IPS DF 4.7 (cell line): ENCODE data around the gene THOP1.

Experiments
- DNase-seq: peaks from one replicate; pipeline ENCODE4 v3.0.0-alpha.2; 2013; ENCODE audit warnings: low spot score; ENCODE audit errors: extremely low read depth

Gene THOP1

DNA sequence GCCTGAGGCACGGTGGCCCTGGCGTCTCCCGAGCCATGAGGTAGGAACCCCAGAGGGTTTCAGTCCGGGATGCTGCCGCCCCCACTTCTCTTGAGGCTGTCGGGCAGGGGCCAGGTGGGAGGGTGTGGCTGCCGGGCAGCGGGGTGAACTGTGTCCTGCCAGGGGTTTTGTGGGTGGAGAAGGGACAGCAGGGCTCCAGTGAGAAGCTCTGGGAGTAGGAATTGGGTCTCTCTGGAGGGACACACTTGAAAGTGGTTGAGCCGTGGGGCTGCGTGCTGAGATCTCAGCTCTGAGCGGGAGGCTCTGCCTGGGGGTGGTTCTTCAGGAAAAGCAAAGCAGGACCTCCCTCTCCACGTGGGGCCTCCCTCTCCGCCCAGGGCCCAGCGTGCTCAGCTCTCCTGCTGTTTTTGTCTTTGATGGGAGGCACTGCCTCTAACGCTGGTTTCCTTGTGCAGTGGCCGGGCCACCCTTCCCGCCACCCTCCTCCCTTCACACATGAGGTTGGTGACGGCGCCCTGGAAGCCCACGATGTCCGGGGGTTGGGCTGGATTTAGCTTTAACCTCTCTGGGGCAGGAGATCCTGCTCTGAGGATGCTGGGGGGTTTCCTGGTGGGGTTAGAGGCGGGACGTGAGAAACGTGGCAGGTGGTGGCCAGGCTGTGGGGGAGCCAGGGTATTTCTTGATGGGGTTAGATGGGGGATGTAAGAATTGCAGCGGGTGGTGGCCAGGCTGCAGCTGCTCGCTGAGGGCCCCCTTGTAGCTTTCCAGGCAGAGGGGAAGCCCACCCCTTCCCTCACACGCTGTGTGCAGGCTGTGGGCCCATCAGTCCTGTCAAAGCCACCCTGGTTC is 19.1 kb downstream of the THOP1 start:
- DNase-seq: no peak

DNA sequence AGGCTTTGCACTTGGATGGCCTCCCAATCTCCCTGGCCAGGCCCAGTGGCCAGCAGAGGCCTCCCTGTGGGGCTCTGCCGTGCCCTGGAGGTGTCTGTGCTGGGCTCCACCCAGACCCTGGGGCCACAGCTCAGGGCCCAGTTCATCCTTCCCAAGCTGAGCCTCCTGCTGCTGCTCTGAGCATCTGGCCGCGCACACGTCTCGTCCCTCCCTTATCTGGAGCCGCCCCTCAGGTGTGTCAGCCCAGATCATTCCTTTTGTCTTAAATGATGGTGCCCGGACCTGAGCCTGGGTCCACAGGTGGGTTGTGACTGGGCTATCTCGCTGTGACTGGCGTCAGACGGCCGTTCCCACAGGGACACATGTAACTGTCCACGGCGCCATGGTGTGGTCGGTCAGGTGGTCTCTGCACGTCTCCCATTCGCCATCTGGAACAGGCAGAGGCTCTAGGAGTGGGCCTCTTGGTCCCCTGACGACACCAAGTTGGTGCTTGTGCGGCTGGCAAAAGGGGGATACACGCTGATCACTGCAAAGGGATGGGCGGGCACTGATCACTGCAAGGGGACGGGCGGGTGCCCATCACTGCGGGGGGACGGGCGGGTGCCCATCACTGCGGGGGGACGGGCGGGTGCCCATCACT is 20.1 kb downstream of the THOP1 start:
- no peak for DNase-seq

DNA sequence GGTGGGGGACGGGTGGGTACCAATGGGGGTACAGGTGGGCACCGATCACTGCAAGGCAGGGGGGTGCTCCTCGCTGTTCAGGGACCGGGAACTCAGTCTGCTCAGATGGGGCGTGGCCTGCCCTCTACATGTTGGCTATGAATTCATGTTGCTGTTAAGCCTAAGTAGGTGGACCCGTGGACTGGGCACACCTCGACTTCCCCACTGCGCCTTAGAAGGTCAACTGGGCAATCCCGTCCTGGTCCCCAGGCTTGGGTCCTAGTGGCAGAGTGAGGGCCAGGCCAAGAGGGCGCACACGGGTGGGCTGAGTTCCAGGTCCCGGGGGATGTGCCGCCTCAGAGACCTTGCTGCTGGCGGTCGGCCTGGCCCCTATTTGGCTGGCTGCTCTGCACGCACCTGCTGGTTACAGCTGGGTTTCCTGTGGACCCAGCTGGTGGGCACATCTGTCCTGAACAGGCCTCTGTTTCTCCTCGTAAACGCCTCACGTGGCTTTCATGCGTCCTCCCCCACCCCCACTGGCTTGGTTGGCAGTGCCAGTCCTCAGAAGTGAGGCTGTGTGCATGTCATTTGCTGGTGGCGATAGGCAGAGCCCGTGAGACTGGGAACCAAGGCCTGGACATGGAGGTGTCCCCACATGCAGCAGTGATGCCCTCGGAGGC is 20.8 kb downstream of the THOP1 start:
- DNase-seq: no peak

DNA sequence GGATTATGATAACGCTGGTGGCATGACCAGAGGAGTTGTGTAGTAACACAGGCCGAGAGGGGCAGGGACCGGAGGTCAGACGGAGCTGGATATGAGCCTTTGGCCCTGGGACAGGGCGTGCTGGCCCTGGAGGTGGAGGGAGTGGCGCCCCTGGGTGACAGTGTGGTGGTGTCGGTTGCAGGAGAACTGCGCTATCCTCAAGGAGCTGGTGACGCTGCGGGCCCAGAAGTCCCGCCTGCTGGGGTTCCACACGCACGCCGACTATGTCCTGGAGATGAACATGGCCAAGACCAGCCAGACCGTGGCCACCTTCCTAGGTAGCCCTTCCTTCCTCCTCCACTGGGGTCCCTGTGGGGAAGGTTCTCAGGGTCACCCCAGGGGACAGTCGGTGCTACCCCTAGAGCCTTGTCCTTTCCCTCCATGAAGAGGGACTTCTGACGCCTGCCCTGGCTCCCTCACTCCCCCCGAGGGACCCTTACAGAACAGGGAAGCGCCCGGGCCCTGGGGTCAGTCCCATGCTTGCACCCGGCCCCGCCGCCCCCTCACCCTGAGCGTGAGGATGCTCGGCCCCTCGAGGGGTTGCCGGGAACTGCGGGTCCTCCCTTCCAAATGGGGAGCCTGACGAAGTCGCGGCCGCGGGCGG is 21.6 kb downstream of the THOP1 start:
- DNase-seq: no peak

DNA sequence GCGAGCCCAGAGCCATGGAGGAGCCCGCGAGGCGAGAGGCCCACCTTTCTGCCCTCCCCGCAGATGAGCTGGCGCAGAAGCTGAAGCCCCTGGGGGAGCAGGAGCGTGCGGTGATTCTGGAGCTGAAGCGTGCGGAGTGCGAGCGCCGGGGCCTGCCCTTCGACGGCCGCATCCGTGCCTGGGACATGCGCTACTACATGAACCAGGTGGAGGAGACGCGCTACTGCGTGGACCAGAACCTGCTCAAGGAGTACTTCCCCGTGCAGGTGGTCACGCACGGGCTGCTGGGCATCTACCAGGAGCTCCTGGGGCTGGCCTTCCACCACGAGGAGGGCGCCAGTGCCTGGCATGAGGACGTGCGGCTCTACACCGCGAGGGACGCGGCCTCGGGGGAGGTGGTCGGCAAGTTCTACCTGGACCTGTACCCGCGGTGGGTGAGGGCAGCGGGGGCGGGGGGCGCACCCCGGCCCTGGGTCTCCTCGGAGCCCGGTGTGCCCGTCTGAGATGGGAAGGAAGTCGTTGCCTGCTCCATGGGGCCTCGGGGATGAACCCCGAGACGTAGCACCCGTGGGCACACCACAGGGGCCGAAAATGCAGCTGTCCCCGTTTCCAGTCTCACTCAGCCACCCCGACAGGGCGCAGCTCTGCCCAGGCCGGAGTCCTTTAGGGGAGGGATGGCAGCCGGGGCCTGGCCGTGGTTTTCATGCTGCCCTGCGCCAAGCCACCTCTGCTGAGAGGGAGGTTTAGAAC is 22.3 kb downstream of the THOP1 start:
- DNase-seq: no peak

DNA sequence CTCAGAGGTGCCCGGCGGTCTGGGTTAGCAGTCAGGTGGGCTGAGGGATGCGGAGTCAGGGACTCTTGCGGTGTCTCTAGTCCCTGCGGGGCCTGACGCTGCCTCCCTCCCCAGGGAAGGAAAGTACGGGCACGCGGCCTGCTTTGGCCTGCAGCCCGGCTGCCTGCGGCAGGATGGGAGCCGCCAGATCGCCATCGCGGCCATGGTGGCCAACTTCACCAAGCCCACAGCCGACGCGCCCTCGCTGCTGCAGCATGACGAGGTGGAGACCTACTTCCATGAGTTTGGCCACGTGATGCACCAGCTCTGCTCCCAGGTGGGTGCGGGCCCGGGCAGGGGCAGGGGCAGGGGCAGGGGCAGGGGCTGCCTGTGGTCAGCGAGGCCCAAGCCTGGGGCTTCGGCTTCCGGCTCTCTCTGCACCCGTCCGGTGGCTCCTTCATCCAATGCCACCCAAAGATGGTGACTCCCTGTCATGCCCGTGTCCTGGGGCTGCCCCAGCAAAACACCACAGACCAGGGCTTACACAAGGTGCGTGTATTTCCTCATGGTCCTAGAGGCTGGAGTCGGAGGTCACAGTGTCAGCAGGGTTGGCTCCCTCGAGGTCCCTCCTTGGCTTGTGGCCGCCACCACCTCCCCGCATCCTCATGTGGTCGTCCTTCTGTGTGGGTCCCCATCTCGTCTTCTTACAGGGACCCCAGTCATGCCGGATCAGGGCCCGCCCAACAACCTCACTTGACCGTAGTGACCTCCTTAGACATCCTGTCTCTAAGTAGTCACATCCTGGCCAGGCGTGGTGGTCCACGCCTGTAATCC is 23.0 kb downstream of the THOP1 start:
- DNase-seq: no peak

DNA sequence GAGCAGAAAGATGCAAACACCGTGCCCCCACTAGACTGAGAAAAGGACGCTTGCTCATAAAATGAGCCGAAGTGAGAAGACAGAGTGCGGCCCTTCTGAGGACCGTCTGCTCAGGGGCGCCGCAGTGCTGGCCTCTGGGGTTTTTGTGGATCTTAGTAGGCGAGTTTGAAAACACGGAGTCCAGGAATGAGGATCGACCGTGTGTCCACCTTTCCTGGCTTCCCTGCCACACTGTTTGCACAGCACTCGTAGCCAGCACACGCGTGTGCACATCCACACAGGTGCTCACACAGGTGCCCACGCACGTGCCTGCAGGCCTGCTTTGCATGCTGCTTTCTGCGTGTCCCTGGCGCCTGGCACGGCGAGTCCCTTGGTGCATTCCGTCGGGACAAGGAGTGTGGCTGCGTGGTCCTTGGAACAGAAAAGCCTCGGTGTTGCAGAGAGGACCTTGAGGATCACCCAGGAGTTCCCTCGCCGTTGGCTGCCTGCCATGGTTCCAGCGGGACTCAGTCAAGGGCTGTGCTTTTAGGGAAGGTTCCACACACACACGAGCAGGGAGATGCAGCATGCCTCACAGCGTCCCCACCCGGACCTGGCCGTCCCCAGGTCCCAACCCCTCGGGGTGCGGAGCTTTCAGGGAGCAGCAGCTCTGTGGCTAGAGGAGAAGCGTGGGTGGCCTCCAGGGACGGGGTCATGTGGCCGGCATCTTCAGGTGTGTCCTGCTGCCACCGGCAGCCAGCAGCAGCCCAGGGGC is 24.3 kb downstream of the THOP1 start:
- DNase-seq: no peak

DNA sequence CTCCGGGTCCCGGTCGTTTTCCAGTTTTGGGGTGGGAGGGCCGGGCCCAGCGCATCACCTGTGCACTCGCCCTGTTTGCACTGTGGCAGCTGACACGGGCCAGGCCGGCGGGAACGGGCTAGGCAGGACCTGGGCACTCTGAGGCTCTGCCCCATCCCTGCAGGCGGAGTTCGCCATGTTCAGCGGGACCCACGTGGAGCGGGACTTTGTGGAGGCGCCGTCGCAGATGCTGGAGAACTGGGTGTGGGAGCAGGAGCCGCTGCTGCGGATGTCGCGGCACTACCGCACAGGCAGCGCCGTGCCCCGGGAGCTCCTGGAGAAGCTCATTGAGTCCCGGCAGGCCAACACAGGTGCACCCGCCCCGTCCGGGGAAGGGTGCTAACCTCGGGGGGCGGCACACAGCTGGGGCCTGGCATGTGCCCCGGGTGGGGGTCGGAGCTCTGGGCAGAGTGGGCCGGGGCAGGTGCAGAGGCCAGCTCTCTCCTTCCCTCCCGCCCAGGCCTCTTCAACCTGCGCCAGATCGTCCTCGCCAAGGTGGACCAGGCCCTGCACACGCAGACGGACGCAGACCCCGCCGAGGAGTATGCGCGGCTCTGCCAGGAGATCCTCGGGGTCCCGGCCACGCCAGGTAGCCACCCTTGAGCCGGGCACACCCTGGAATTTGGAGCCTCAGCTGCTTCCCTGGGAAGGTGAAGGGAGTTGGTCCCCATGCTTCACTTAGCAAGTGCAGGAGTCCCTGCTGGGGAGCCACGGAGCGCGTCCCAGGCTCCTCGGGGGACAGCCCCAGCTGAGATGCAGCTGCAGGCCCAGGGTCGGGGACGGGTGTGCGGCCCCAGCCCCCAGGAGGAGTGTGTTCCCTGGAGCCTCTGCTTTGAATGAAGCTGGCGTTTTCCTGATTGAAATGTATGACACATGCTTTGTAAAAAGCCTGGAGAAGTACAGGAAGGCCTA is 25.1 kb downstream of the THOP1 start:
- DNase-seq: no peak

DNA sequence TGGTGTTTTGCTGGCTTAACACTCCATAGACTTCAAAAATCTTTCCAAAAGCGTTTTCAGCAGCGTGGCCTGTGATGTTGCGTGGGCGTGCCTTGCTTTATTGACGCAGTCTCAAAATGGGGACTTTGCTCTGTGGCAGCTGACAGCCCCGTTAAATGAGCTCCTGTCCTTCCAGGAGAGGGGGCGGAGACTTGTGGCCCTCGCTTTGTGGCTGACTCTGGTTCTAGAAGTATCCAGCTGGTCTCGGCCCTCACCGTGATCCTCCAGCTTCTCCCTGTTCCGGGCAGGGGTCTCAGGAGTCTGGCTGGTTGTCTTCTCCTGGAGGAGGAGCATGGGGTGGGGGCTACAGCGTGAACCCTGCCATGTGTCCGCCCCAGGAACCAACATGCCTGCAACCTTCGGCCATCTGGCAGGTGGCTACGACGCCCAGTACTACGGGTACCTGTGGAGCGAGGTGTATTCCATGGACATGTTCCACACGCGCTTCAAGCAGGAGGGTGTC is 26.0 kb downstream of the THOP1 start:
- no peak for DNase-seq

DNA sequence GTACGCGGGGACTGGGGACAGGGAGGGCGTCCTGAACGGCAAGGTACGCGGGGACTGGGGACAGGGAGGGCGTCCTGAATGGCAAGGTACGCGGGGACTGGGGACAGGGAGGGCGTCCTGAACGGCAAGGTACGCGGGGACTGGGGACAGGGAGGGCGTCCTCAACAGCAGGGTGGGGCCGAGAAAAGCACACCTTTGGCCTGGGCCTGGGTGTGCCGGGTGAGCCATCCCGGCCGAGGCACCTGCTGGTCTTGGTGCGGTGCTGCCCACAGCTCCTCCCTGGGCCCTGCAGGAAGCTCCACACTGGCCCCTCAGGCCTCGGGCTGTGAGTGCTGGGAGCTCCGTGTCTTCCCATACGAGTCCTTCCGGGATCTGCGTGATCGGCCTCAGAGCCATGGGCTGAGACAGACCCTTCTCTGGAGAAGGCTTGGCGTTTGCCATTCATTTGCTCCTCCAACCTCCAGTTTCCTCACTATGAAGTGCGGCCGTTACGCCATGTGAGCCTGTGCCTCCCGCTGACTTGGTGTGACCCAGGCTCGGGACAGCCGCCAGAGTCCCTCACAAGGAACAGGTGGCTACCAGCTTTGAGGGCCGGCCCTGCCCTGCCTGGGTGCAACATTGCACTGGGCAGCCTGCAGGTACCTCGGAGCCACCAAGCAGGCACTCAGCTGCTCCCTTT is 26.6 kb downstream of the THOP1 start:
- DNase-seq: no peak

DNA sequence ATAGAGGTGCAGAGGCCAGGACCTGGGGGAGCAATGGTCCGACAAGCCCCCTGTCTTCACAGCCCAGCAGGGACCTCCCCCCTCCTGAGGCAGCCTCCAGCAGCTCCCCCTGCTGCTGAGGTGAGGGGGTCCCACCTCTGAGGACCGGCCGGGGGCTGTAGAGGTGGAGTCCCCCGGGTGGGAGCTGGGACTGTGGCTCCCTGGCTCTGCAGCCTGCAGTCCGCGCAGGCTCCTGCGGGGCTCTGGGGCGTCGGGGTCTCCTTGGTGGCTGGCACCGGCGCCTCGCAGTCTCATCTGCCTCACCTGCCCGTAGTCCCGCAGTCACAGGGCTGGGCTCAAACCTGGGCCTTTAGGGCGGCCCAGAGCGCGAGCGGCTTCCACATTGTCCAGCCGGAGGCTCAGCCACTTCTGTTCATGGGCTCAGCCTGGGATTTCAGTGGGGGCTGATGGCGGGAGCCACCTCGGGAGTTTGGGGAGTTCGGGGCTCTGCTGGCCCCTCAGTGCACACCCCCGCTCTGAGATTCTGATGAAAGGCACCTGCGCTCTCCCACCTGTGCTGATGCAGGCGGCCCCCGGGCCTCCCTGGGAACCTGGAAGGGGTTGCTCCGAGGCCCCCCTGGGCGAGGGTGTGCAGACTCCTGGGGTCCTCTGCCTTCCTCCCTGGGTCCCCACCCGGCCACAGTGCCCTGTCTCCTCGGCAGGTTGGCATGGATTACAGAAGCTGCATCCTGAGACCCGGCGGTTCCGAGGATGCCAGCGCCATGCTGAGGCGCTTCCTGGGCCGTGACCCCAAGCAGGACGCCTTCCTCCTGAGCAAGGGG is 27.3 kb downstream of the THOP1 start:
- no peak for DNase-seq

DNA sequence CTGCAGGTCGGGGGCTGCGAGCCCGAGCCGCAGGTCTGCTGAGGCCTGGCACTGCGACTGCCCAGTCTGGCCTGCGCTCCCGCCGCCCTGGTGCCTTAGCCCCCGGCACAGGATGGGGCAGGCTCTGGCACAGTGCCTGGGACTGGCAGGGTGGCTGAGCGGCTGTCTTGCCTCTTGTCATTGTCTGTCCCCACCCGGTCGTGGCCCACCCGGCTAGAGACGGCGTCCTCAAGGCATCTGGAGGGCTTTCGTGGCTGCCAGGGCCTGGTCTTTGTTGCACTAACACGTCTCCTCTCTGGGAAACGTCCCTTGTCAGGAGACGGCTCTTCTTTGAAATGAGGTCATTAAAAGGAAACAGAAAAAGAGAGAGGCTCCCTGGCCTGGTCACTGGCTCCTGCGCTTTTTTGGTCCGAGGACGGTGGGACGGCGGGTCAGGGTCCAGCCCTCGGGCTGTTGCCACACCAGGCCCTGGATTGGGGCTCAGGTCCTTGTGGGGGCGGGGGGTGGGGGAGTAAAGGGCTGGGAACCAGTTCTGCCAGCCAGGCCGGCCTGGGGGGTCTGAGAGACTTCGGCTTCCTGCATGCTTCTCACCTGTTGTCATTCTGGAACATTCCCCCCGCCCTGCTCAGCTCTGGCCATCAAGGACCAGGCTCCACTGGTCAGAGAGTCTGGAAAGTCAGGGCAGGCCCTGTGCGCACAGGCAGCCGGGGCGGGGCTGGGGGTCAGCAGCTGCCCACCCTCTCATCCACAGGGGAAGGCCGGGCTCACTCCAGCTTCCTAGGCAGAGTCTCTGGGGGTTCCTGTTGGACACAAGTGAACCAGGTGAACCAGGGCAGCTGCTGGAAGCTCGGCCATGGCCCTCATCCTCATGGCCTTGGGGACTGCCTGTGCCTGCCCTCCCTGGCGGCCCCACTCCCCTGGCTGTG is 28.2 kb downstream of the THOP1 start:
- no peak for DNase-seq

DNA sequence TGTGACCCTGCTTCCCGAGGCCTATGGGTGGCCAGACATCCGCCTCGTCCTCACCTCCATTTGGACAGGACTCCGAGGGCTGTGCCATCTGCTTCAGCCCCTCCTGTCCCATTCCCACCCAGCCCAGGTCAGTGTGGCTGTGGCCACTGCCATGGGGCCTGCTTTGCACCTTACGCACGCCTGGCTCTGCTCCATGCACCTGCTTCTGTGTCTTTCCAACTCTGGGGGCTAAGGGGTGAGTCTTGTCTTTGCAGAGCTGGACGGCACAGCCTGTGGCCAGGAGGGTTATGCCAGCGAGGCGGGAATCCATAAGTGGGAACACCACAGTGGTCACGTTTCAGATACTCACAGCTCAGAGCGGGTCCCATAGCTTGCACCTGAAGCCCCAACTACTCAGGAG is 29.1 kb downstream of the THOP1 start:
- DNase-seq: no peak

DNA sequence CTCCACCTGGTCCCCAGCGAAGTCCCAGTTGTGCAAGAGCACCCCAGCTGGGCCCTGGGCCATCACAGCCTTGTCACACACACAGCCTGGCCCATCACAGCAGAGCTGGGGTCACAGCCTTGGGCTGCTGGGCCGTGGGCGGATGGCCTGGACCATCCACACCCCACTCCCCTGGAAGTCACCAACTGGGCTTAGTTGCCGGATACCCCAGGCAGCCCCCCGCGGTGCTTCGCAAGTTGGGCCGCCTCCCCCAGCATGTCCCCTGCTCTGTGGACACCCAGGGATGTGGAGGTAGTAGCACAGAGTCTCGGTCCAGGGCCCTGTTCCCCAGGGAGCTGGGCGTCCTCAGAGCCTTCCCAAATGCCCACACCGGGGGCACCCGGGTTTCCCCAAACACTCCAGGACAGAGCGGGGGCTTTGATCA is 29.9 kb downstream of the THOP1 start:
- no peak for DNase-seq

DNA sequence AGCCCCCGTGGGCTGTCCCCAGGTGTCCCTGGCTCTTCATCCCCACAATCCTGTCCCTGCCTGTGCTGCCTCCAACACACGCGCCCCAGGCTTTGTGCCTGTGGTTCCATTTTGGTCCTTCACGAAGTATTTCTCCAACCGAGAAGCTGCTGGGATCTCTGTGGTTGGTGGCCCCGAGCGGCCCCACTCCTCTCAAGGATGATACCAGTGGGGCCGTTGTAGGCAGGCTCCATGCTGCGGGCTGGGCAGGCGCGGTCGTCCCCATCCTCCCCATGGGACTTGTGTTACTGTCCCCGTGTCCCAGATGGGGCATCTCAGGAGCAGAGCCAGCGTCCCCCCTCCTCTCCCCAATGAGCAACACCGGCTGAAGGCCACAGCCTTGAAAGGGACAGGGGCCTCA is 30.6 kb downstream of the THOP1 start:
- no peak for DNase-seq

DNA sequence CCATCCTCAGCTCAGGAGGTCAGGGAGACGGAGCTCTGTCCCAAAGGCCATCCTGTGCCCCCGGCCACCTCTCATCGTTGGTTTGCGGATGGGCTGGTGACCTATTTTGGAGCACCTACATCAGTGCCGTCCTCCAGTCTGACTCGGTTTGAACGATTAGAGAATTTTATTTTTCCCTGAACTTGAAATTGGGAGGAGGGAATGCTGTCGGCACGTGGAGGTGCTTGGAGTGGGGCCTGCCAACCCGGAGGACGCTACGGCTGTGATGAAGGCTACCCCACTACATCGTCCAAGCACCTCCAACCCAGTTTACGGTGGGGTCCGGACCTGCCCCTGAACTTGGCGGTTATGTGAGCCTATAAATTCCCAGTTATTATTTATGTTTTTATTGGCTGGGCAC is 31.3 kb downstream of the THOP1 start:
- no peak for DNase-seq
